Right cardiac atrium (tissue), 5 donors: Measurements from ENCODE around the gene CUTA. TPM values are rescaled to one million over a fixed set of nuclear protein-coding genes. Genes with fewer than 3 reads are reported as not detected.
A peak's percentile ranks its signal among the peaks of the same experiment; 100 is the strongest.

ENCODE experiments used
- ATAC-seq, 2 donors: fragments of 200-7000 bp; cut with Tn5 transposase; one replicate each; pipeline versions ENCODE4 v1.8.0 to v1.9.1; 2020; ENCODE audit warnings: moderate library complexity in 2 of 2, mild to moderate bottlenecking in 1 of 2
- DNase-seq, 3 donors: peaks; one replicate each; pipeline ENCODE4 v3.0.0-alpha.2; 2020
- H3K27ac ChIP-seq: one replicate; pipeline ENCODE4 v1.5.1; 2013; ENCODE audit warnings: mild to moderate bottlenecking, low read length, control low read depth, moderate library complexity
- H3K27me3 ChIP-seq: one replicate; pipeline ENCODE4 v1.6.1; 2013; ENCODE audit not compliant: control insufficient read depth, insufficient read depth
- H3K4me1 ChIP-seq: one replicate; pipeline ENCODE4 v1.6.1; 2013; ENCODE audit warnings: low read length; ENCODE audit not compliant: control insufficient read depth, insufficient read depth
- H3K4me3 ChIP-seq: one replicate; pipeline ENCODE4 v1.5.1; 2013; ENCODE audit warnings: low read length, control low read depth
- H3K9me3 ChIP-seq: one replicate; pipeline ENCODE4 v1.6.1; 2013; ENCODE audit warnings: low read length; ENCODE audit not compliant: control insufficient read depth
- whole genome bisulfite sequencing: extraction: QIAGEN DNeasy Blood & Tissue Kit; methylation state at CpG from one replicate; pipeline ENCODE4 v1.1.7; 2013; 5-methylcytosine and 5-hydroxymethylcytosine counted together
- intact Hi-C, 4 donors: fragments of 100-400 bp; cut with DNase I; formaldehyde crosslinking; loops; one replicate each; pipeline versions ENCODE4 v1.11.0 to v1.14.0; 2022 to 2023
- long read RNA-seq, 4 donors: library from polyadenylated mRNA; unstranded; transcript quantifications; one replicate each; pipeline ENCODE4 v2.0.0, GENCODE V29; 2020 to 2021
- polyA plus RNA-seq: library from polyadenylated mRNA; stranded (reverse); fragments of 200-250 nt; gene quantifications from one replicate; pipeline ENCODE4 v1.2.3, GENCODE V29; 2013
- total RNA-seq, 4 donors: library from RNA; stranded (reverse); fragmentation: NEBNext Ultra II Directional; extraction: Animal tissue kit (Norgen Biotek cat#: 25700); gene quantifications; one replicate each; pipeline ENCODE4 v1.2.1, GENCODE V29; 2021
- donor health status: healthy with polysubstance abuse.
- donor health status: DM: no; HTN: yes; CAD: no.
- donor health status: DM: no; HTN: no; CAD: no.
- donor health status: DM: no; HTN: yes; CAD: no; lungs with severe emphysema.
- donor health status: DM: yes; HTN: yes; CAD: no.

CUTA gene, protein sequence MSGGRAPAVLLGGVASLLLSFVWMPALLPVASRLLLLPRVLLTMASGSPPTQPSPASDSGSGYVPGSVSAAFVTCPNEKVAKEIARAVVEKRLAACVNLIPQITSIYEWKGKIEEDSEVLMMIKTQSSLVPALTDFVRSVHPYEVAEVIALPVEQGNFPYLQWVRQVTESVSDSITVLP
- 100 to 1,000 TPM; 128 to 177 (median 133) TPM for total RNA-seq
- 170 TPM for polyA plus RNA-seq
- long read RNA-seq, donor 1, transcript CUTA-214 (6 exons, 661 nt) = minor isoform, 17 of 84 reads
- long read RNA-seq, donor 1, transcript CUTA-210 (6 exons, 769 nt) = major isoform, 37 of 84 reads
- long read RNA-seq, donor 1, transcript CUTA-205 (5 exons, 1,054 nt) = minor isoform, 16 of 84 reads
- long read RNA-seq, donor 1, transcript CUTA-203 (6 exons, 937 nt) = minor isoform, 12 of 84 reads
- long read RNA-seq, donor 1, partial matches to known transcripts = 1 of 84 reads
- long read RNA-seq, donor 1, other reads (novel, unspliced or antisense) = 1 of 84 reads
- long read RNA-seq, donor 2, transcript CUTA-210 (6 exons, 769 nt) = major isoform, 21 of 67 reads
- long read RNA-seq, donor 2, transcript CUTA-203 (6 exons, 937 nt) = minor isoform, 17 of 67 reads
- long read RNA-seq, donor 2, transcript CUTA-205 (5 exons, 1,054 nt) = minor isoform, 14 of 67 reads
- long read RNA-seq, donor 2, transcript CUTA-214 (6 exons, 661 nt) = minor isoform, 13 of 67 reads
- long read RNA-seq, donor 2, partial matches to known transcripts = 1 of 67 reads
- long read RNA-seq, donor 2, other reads (novel, unspliced or antisense) = 1 of 67 reads
- long read RNA-seq, donor 3, transcript CUTA-203 (6 exons, 937 nt) = minor isoform, 12 of 51 reads
- long read RNA-seq, donor 3, transcript CUTA-205 (5 exons, 1,054 nt) = major isoform, 14 of 51 reads
- long read RNA-seq, donor 3, transcript CUTA-210 (6 exons, 769 nt) = minor isoform, 12 of 51 reads
- long read RNA-seq, donor 3, transcript CUTA-214 (6 exons, 661 nt) = minor isoform, 6 of 51 reads
- long read RNA-seq, donor 3, partial matches to known transcripts = 2 of 51 reads
- long read RNA-seq, donor 3, other reads (novel, unspliced or antisense) = 4 of 51 reads
- long read RNA-seq, donor 4, transcript CUTA-210 (6 exons, 769 nt) = minor isoform, 5 of 38 reads
- long read RNA-seq, donor 4, transcript CUTA-205 (5 exons, 1,054 nt) = major isoform, 17 of 38 reads
- long read RNA-seq, donor 4, transcript CUTA-203 (6 exons, 937 nt) = minor isoform, 13 of 38 reads
- long read RNA-seq, donor 4, partial matches to known transcripts = 0 of 38 reads
- long read RNA-seq, donor 4, other reads (novel, unspliced or antisense) = 0 of 38 reads

DNA sequence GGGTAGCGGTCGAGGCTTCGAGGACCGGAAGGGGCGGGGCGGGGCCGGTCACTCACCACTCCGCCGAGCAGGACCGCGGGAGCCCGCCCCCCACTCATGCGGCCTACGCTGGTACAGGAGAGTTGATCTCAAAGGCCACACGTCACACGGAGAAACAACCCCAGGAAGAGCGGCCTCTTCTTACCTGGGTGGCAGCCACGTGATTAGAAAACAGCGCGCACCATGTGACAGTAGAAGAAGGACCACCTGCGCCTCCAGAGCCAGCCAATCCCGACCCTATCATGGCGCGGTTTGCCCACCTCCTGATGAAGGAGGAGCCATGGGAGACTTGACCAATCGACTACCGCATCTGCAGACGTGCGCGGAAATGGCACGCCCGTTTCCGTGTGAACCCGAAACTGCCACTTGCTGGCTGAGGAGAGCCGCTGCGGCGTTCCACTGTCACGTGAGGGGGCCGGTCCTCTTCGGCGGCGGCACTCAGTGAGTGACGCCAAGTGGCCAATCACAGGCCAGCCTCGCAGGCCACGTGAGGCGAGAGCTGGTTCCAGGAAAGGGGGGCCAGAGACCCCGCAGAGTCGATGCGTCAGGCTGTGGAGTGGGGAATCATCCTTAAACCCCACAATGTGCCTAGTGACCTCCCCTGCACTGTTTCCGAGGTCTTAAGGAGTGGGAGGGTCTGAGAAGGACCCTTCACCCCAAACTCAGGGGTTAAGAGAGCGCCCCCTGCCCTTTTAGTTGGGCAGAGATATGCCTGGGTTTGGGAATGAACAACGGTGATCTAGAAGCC, at the start of gene CUTA:
Gene CUTA (minus strand): TSS at position 205 of the 787 bp plus-strand sequence. CDS start 107 bp downstream, at position 98.
- ATAC-seq = peak; percentile 95
- DNase-seq = peak; percentile 100
- Histone ChIP-seq H3K4me3 (peak within 1 kb of the TSS; percentile 69), H3K27ac (peak within 1 kb of the TSS; percentile 96), H3K9me3 (no peaks in the 10 kb centered on the region), H3K27me3 (no peaks in the 10 kb centered on the region), H3K4me1 (peaks cover 9% of the 10 kb centered on the region)
- under 1% methylated on average over 51 of the region's 51 CpGs for WGBS
- intact Hi-C loops = no loop called here

DNA sequence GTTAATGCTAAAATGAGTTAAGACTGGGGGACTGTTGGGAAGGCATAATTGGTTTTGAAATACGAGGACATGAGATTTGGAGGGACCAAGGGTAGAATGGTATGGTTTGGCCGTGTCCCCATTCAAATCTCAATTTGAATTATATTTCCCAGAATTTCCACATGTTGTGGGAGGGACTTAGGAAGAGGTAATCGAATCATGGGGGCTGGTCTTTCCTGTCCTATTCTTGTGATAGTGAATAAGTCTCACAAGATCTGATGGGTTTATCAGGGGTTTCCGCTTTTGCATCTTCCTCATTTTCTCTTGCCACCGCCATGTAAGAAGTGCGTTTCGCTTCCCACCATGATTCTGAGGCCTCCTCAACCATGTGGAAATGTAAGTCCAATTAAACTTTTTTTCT, 49.2 kb upstream of the CUTA start:
- ATAC-seq = no peak
- H3K27me3 ChIP-seq = no peaks in the 10 kb centered on the region
- H3K9me3 ChIP-seq = no peaks in the 10 kb centered on the region
- DNase-seq = no peak
- intact Hi-C loops = no loop called here
- WGBS = 73% methylated on average over 7 of the region's 7 CpGs
- H3K27ac ChIP-seq = no peak overlapping the region
- no peaks in the 10 kb centered on the region for H3K4me1 ChIP-seq
- H3K4me3 ChIP-seq = no peak overlapping the region

DNA sequence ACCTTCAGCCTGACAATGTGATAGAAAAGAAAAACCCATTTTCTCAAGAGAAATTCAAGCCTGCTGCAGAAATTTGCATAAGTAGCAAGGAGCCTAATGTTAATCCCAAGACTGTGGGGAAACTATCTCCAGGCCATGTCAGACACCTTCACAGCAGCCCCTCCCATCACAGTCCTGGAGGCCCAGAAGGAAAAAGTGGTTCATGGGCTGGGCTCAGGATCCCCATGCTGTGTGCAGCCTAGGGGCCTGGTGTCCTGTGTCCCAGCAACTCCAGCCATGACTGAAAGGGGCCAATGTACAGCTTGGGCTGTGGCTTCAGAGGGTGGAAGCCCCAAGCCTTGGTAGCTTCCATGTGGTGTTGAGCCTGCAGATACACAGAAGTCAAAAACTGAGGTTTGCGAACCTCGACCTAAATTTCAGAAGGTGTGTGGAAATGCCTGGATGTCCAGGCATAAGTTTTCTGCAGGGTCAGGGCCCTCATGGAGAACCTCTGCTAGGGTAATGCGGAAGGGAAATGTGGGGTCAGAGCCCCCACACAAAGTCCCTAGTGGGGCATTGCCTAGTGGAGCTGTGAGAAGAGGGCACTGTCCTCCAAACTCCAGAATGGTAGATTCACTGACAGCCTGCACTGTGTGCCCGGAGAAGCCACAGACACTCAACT, 48.3 kb upstream of the CUTA start:
- H3K27me3 ChIP-seq = no peaks in the 10 kb centered on the region
- H3K4me3 ChIP-seq = no peak overlapping the region
- ATAC-seq (no peak), DNase-seq (no peak)
- H3K27ac ChIP-seq = no peak overlapping the region
- WGBS = 92% methylated on average over 4 of the region's 4 CpGs
- intact Hi-C loops = no loop called here
- no peaks in the 10 kb centered on the region for H3K9me3 ChIP-seq
- H3K4me1 ChIP-seq = no peaks in the 10 kb centered on the region

DNA sequence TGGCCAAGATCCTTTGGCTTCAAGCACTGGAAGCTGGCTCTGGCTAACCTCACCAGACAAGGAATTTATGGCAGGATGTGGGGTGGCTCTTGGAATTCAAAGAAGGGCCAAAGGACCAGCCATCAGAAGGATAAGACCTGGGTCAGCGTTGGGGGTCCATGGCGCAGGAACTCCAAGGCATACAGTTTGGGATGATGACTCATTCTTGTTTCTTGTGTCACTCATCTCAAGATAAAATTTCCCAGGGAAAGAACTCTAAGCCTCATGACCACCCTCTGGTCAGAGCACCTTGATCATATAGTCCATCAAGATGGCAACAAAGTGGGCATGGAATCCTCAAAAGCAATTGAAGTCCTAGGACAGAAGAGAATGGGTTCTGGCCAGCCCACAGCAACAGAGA, 41.3 kb upstream of the CUTA start:
- H3K4me1 ChIP-seq = peaks cover 3% of the 10 kb centered on the region
- no peak overlapping the region for H3K27ac ChIP-seq
- no peaks in the 10 kb centered on the region for H3K27me3 ChIP-seq
- ATAC-seq = no peak
- no peak overlapping the region for H3K4me3 ChIP-seq
- no peak for DNase-seq
- H3K9me3 ChIP-seq = no peaks in the 10 kb centered on the region
- intact Hi-C loops = no loop called here
- 92% methylated on average over 2 of the region's 2 CpGs for WGBS

DNA sequence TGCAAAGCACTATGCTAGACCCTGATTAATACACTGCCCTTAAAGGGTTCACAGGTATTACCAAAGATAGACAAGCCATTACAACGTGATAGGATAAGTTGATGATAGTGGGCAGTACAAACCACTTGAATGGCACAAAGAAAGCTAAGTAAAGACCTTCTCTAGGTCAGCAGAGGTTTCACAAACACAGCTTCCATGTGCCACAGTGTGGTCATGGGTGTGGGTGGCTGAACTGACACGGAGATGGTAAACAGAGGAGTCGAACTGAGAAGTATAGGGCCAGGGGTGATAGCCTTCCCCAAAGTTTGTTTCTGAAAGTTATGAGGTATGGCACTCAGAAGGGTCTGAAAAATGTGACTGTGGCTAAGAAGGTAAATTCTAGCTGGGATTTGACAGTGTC, 40.8 kb upstream of the CUTA start:
- no peak for DNase-seq
- H3K27ac ChIP-seq = no peak overlapping the region
- H3K9me3 ChIP-seq = no peaks in the 10 kb centered on the region
- ATAC-seq = no peak
- no peaks in the 10 kb centered on the region for H3K27me3 ChIP-seq
- no peak overlapping the region for H3K4me3 ChIP-seq
- H3K4me1 ChIP-seq = peaks cover 3% of the 10 kb centered on the region
- intact Hi-C loops = no loop called here
- 63% methylated on average over 3 of the region's 3 CpGs for WGBS

DNA sequence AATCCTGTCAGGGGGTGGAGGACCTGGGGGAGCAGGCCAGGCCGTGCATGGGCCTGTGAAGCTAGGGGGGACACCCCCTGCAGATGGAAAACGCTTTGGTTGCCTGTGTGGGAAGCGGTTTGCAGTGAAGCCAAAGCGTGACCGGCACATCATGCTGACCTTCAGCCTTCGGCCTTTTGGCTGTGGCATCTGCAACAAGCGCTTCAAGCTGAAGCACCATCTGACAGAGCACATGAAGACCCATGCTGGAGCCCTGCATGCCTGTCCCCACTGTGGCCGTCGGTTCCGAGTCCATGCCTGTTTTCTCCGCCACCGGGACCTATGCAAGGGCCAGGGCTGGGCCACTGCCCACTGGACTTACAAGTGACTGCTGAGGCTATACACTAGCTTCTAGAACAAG, 38.2 kb upstream of the CUTA start:
- Histone ChIP-seq H3K4me3 (no peak overlapping the region), H3K27ac (no peak overlapping the region), H3K27me3 (no peaks in the 10 kb centered on the region), H3K4me1 (peaks cover 3% of the 10 kb centered on the region), H3K9me3 (no peaks in the 10 kb centered on the region)
- WGBS = 95% methylated on average over 12 of the region's 12 CpGs
- DNase-seq = no peak
- ATAC-seq = no peak
- intact Hi-C loops = no loop called here

DNA sequence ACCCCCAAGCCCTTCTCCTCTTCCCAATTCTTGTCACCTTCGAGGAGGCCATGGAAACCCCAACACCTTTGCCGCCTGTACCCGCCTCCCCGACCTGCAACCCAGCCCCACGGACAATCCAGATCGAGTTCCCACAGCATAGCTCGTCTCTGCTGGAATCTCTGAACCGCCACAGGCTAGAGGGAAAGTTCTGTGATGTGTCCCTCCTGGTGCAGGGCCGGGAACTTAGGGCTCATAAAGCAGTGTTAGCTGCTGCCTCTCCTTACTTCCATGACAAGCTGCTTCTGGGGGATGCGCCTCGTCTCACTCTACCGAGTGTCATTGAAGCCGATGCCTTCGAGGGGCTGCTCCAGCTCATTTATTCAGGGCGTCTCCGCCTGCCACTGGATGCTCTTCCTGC, 37.1 kb upstream of the CUTA start:
- no peak for DNase-seq
- no peak overlapping the region for H3K27ac ChIP-seq
- H3K9me3 ChIP-seq = no peaks in the 10 kb centered on the region
- 49% methylated on average over 16 of the region's 16 CpGs for WGBS
- ATAC-seq = no peak
- H3K4me1 ChIP-seq = peaks cover 3% of the 10 kb centered on the region
- H3K27me3 ChIP-seq = no peaks in the 10 kb centered on the region
- peak overlapping the region; percentile 51 for H3K4me3 ChIP-seq
- intact Hi-C loops = no loop called here

DNA sequence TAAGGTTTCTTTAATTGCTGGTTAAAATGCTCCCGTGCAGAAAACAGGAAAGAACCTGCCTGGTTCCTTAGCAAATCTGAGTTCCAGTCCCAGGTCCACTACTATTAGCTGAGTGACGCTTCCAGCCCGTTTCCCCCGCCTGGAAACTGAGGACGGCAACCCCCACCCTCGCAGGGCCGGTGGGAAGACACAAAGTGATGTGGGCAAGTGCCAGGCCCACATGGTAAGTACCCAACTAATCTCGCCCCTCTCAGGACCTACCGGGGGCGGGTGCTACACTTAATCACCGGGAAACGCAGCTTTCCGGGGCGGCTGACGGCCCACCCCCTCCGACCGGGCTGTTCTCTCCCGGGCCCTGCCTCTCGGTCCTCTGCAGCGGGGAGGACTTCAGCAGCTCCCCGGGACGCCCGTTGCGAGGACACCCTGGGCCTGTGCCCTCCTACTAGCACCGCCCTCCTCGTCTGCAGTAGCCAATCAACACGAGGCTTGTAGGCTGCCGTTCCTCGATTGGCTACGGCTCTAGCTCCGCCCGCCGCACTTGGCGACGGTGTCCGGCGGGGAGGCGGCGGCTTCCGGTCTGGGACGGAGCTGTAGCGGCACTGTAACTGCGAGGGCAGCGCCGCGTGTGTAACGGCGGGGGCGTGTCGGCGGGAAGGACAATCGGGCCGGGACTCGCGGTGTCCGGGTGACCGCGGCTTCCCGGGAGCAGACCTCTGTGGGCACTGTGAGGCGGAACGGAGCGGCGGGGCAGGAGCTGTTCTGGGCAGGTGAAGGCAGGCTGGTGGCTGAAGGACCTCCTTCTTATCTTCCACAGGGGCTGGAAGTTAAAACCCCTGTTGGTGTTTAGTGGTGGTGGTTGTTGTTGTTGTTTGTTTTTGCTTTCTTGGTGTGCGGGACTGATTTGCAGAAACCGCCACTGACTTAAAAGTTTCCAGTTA, 36.4 kb upstream of the CUTA start, which contains the start of gene ZBTB9:
Gene ZBTB9 (plus strand): TSS at position 568 of the 938 bp plus-strand sequence. CDS start 525 bp downstream, outside the sequence.
- peak within 1 kb of the TSS; percentile 38 for H3K27ac ChIP-seq
- ATAC-seq (peak; percentile 99), DNase-seq (peak; percentile 96 to 99 (median 98))
- intact Hi-C loops = no loop called here
- peak within 1 kb of the TSS; percentile 79 for H3K4me3 ChIP-seq
- H3K9me3 ChIP-seq = no peaks in the 10 kb centered on the region
- no peaks in the 10 kb centered on the region for H3K27me3 ChIP-seq
- under 1% methylated on average over 65 of the region's 65 CpGs for WGBS
- H3K4me1 ChIP-seq = peaks cover 3% of the 10 kb centered on the region

DNA sequence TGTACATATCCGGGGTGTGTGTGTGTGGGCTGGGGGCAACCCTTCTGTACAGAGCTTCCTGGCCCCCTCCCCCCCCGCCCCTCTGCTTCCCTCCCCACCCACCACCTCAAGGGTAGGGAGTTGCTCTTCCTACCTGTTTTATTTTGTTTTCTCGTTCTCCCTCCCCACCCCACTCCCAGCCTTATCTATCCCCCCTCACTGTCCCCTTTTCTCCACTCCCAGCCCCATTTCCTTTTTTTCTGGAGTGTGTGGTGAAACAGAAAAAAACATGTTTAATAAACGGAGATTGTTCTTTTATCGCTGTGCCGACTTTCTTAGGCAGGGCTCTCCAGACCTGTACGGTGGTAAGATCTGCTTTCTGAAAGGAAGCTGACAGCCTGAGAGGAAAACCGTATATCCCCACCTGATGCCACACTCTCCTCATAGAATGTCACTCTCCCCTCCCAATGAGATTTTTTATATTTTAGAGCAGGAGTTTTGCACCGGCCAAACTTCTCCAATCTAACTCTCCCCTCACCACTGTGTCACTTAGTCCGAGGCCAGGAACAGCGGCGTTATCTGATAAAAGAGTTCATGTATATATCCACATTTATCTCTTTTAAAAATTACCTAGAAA, 35.6 kb upstream of the CUTA start:
- Histone ChIP-seq H3K4me3 (peak overlapping the region; percentile 79), H3K27ac (no peak overlapping the region), H3K9me3 (no peaks in the 10 kb centered on the region), H3K4me1 (peaks cover 3% of the 10 kb centered on the region), H3K27me3 (no peaks in the 10 kb centered on the region)
- no peak for DNase-seq
- no peak for ATAC-seq
- intact Hi-C loops = no loop called here
- WGBS = 4% methylated on average over 12 of the region's 12 CpGs
